ENCODE measurements around the gene USB1.

The USB1 gene

GRCh38 chr16:57994361-57994760, 6.8 kb upstream of the USB1 start:
- in situ Hi-C loops (cut with MboI; ENCODE audit: low sequenced_read_pairs) = no loop called here

GRCh38 chr16:57994778-57995177, 6.4 kb upstream of the USB1 start:
- in situ Hi-C loops (cut with MboI; ENCODE audit: low sequenced_read_pairs) = no loop called here

- in situ Hi-C loops (cut with MboI; ENCODE audit: low sequenced_read_pairs) = no loop called here
These were observed 5.3 kb upstream of the USB1 start for GRCh38 chr16:57995721-57996405.

GRCh38 chr16:57996406-57997175, 4.6 kb upstream of the USB1 start:
- in situ Hi-C loops (cut with MboI; ENCODE audit: low sequenced_read_pairs) = no loop called here

GRCh38 chr16:57997176-57997527, 4.1 kb upstream of the USB1 start:
- in situ Hi-C loops (cut with MboI; ENCODE audit: low sequenced_read_pairs) = no loop called here

GRCh38 chr16:57997528-57998265, 3.5 kb upstream of the USB1 start:
- in situ Hi-C loops (cut with MboI; ENCODE audit: low sequenced_read_pairs) = no loop called here

GRCh38 chr16:57998486-57998885, 2.7 kb upstream of the USB1 start:
- in situ Hi-C loops (cut with MboI; ENCODE audit: low sequenced_read_pairs) = no loop called here

- in situ Hi-C loops (cut with MboI; ENCODE audit: low sequenced_read_pairs) = no loop called here
These were observed 2.2 kb upstream of the USB1 start for GRCh38 chr16:57998992-57999365.

- in situ Hi-C loops (cut with MboI; ENCODE audit: low sequenced_read_pairs) = no loop called here
These were observed 1.7 kb upstream of the USB1 start for GRCh38 chr16:57999366-57999970.

GRCh38 chr16:57999971-58000705, 1.1 kb upstream of the USB1 start, which contains the start of gene ZNF319:
Gene ZNF319, minus strand, starts transcription at chr16:58000672. Its CDS starts 2,407 bp downstream, at chr16:57998265.
- in situ Hi-C loops (cut with MboI; ENCODE audit: low sequenced_read_pairs) = loop anchor here (10.0 to 25.0 kb wide), 2 partner anchors 105 to 238 kb away; no protein-coding TSS in a partner anchor

- in situ Hi-C loops (cut with MboI; ENCODE audit: low sequenced_read_pairs) = loop anchor here (10.0 to 25.0 kb wide), 2 partner anchors 107 to 240 kb away; no protein-coding TSS in a partner anchor
These were observed 691 bp downstream of the USB1 start for GRCh38 chr16:58001781-58002415.

- in situ Hi-C loops (cut with MboI; ENCODE audit: low sequenced_read_pairs) = loop anchor here (10.0 to 25.0 kb wide), 2 partner anchors 108 to 240 kb away; no protein-coding TSS in a partner anchor
These were observed 1.2 kb downstream of the USB1 start for GRCh38 chr16:58002416-58002800.

- in situ Hi-C loops (cut with MboI; ENCODE audit: low sequenced_read_pairs) = loop anchor here (10.0 to 25.0 kb wide), 2 partner anchors 108 to 241 kb away; no protein-coding TSS in a partner anchor
These were observed 1.7 kb downstream of the USB1 start for GRCh38 chr16:58002936-58003335.

GRCh38 chr16:58004736-58005135, 3.5 kb downstream of the USB1 start:
- in situ Hi-C loops (cut with MboI; ENCODE audit: low sequenced_read_pairs) = loop anchor here (10.0 to 25.0 kb wide), 2 partner anchors 110 to 242 kb away; no protein-coding TSS in a partner anchor

- in situ Hi-C loops (cut with MboI; ENCODE audit: low sequenced_read_pairs) = loop anchor here (10.0 to 25.0 kb wide), 2 partner anchors 115 to 248 kb away; no protein-coding TSS in a partner anchor
These were observed 8.7 kb downstream of the USB1 start for GRCh38 chr16:58009856-58010416.

- in situ Hi-C loops (cut with MboI; ENCODE audit: low sequenced_read_pairs) = loop anchor here (25.0 kb wide), 1 partner anchor 249 kb away; no protein-coding TSS in a partner anchor
These were observed 9.7 kb downstream of the USB1 start for GRCh38 chr16:58010886-58011285.

GRCh38 chr16:58011652-58012051, 10.4 kb downstream of the USB1 start:
- in situ Hi-C loops (cut with MboI; ENCODE audit: low sequenced_read_pairs) = loop anchor here (25.0 kb wide), 1 partner anchor 249 kb away; no protein-coding TSS in a partner anchor

GRCh38 chr16:58012481-58012880, 11.3 kb downstream of the USB1 start:
- in situ Hi-C loops (cut with MboI; ENCODE audit: low sequenced_read_pairs) = loop anchor here (25.0 kb wide), 1 partner anchor 250 kb away; no protein-coding TSS in a partner anchor
